ENCODE data around the gene GIMAP8.

DNA sequence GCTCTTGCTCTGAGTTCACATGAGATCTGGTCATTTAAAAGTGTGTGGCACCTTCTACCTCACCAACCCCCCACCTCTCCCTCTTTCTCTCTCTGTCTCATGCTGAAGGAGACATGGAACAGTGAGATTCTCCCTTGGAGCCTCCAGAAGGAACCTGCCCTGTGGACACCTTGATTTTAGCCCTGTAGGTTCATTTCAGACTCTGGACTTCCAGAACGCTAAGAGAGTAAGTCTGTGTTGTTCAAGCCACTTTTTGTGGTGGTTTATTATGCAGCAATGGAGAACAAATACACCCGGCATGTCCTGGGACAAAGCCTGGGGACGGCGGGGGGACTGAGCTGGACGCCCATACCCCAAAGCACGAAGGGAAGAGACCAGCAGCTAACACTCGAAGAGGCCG, 20.7 kb upstream of the GIMAP8 start:
- TF ChIP-seq EZH2 (IDR thresholded peaks at IDR 0.05), result no peak
- no peak for TF ChIP-seq POLR2AphosphoS5 (IDR thresholded peaks at IDR 0.05; ENCODE audit: borderline replicate concordance, low read depth, low read length)
- no peak for TF ChIP-seq FOXP2 (optimal IDR thresholded peaks at IDR 0.05; ENCODE audit: control extremely low read depth, extremely low read length, insufficient read depth)
